Muscle layer of duodenum (tissue), 2 donors: ENCODE results near the gene KLC4.
"Not testable (repeated sequence)": the region's sequence is repeated elsewhere in the genome, so short reads cannot be mapped to it uniquely, and the experiment has no call there.

ENCODE experiments used
- H3K27ac ChIP-seq: one replicate; pipeline ENCODE4 v1.7.0; 2013; ENCODE audit warnings: mild to moderate bottlenecking, low read length
- H3K27me3 ChIP-seq: one replicate; pipeline ENCODE4 v1.7.0; 2013; ENCODE audit warnings: low read depth, mild to moderate bottlenecking, control low read depth, low read length
- H3K36me3 ChIP-seq, 2 donors: one replicate each; pipeline ENCODE4 v1.7.0; 2013; ENCODE audit warnings: low read length in 2 of 2, control low read depth in 1 of 2, mild to moderate bottlenecking in 1 of 2; ENCODE audit not compliant: insufficient read depth in 2 of 2, control insufficient read depth in 1 of 2
- H3K4me1 ChIP-seq, 2 donors: one replicate each; pipeline ENCODE4 v1.7.0; 2013; ENCODE audit warnings: low read length in 2 of 2, mild to moderate bottlenecking in 2 of 2, control low read depth in 1 of 2, moderate library complexity in 1 of 2; ENCODE audit not compliant: insufficient read depth in 2 of 2, control insufficient read depth in 1 of 2
- H3K4me3 ChIP-seq, 2 donors: one replicate each; pipeline ENCODE4 v1.7.0; 2013; ENCODE audit warnings: low read length in 2 of 2, low read depth in 1 of 2, mild to moderate bottlenecking in 1 of 2
- H3K9me3 ChIP-seq, 2 donors: one replicate each; pipeline ENCODE4 v1.7.0; 2013; ENCODE audit warnings: low read length in 2 of 2, control low read depth in 1 of 2, mild to moderate bottlenecking in 1 of 2; ENCODE audit not compliant: control insufficient read depth in 1 of 2
- donor health status: healthy.

KLC4 gene

GRCh38 chr6:43075670-43076463 lies 16.4 kb downstream of the KLC4 start, which contains the start of gene PTK7:
Gene PTK7 (plus strand): TSS chr6:43076314. CDS start chr6:43076489, 175 bp downstream.
- peak within 1 kb of the TSS; percentile 57 to 73 for H3K4me3 ChIP-seq
- peaks cover 0 to 16% of the 10 kb centered on the region in 2 donors for H3K4me1 ChIP-seq
- H3K27me3 ChIP-seq, result peaks cover 9% of the 10 kb centered on the region
- H3K9me3 ChIP-seq, result no peaks in the 10 kb centered on the region
- H3K36me3 ChIP-seq, result peaks cover 0 to 38% of the 10 kb centered on the region in 2 donors
- H3K27ac ChIP-seq, result no peak within 1 kb of the TSS

GRCh38 chr6:43076464-43077332 lies 17.3 kb downstream of the KLC4 start:
- H3K4me3 ChIP-seq, result peak overlapping the region; percentile 57 to 73
- H3K4me1 ChIP-seq, result peaks cover 0 to 16% of the 10 kb centered on the region in 2 donors
- H3K27me3 ChIP-seq, result peaks cover 9% of the 10 kb centered on the region
- H3K9me3 ChIP-seq, result no peaks in the 10 kb centered on the region
- peaks cover 0 to 30% of the 10 kb centered on the region in 2 donors for H3K36me3 ChIP-seq
- no peak overlapping the region for H3K27ac ChIP-seq

GRCh38 chr6:43077333-43077809 lies 17.9 kb downstream of the KLC4 start:
- Histone ChIP-seq H3K27me3 (peaks cover 9% of the 10 kb centered on the region), H3K27ac (no peak overlapping the region), H3K36me3 (peaks cover 0 to 24% of the 10 kb centered on the region in 2 donors), H3K9me3 (no peaks in the 10 kb centered on the region), H3K4me3 (peak overlapping the region; percentile 57 to 73), H3K4me1 (peaks cover 0 to 16% of the 10 kb centered on the region in 2 donors)

GRCh38 chr6:43077981-43078511 lies 18.6 kb downstream of the KLC4 start:
- H3K27me3 ChIP-seq, result peaks cover 9% of the 10 kb centered on the region
- H3K9me3 ChIP-seq, result no peaks in the 10 kb centered on the region
- peaks cover 0 to 17% of the 10 kb centered on the region in 2 donors for H3K36me3 ChIP-seq
- peaks cover 0 to 16% of the 10 kb centered on the region in 2 donors for H3K4me1 ChIP-seq
- H3K4me3 ChIP-seq, result peak overlapping the region in 1 of 2 donors; percentile 57
- no peak overlapping the region for H3K27ac ChIP-seq

- Histone ChIP-seq H3K9me3 (no peaks in the 10 kb centered on the region), H3K27me3 (peaks cover 9% of the 10 kb centered on the region), H3K36me3 (peaks cover 0 to 11% of the 10 kb centered on the region in 2 donors), H3K4me1 (peaks cover 0 to 16% of the 10 kb centered on the region in 2 donors), H3K27ac (no peak overlapping the region), H3K4me3 (no peak overlapping the region)
Measured at GRCh38 chr6:43078691-43079090, 19.3 kb downstream of the KLC4 start.

GRCh38 chr6:43081043-43081442 lies 21.6 kb downstream of the KLC4 start:
- peaks cover 0 to 11% of the 10 kb centered on the region in 2 donors for H3K4me1 ChIP-seq
- no peaks in the 10 kb centered on the region for H3K9me3 ChIP-seq
- H3K27ac ChIP-seq, result no peak overlapping the region
- no peaks in the 10 kb centered on the region for H3K36me3 ChIP-seq
- H3K4me3 ChIP-seq, result no peak overlapping the region
- peaks cover 9% of the 10 kb centered on the region for H3K27me3 ChIP-seq

GRCh38 chr6:43081922-43082321 lies 22.5 kb downstream of the KLC4 start:
- H3K4me3 ChIP-seq, H3K4me1 ChIP-seq, H3K36me3 ChIP-seq, H3K27ac ChIP-seq, H3K27me3 ChIP-seq, H3K9me3 ChIP-seq: not testable (repeated sequence)

GRCh38 chr6:43082806-43083655 lies 23.6 kb downstream of the KLC4 start:
- no peaks in the 10 kb centered on the region for H3K4me1 ChIP-seq
- H3K27ac ChIP-seq, result no peak overlapping the region
- H3K27me3 ChIP-seq, result no peaks in the 10 kb centered on the region
- no peak overlapping the region for H3K4me3 ChIP-seq
- H3K36me3 ChIP-seq, result no peaks in the 10 kb centered on the region
- H3K9me3 ChIP-seq, result no peaks in the 10 kb centered on the region

- H3K27ac ChIP-seq, result no peak overlapping the region
- H3K4me1 ChIP-seq, result no peaks in the 10 kb centered on the region
- no peaks in the 10 kb centered on the region for H3K9me3 ChIP-seq
- no peak overlapping the region for H3K4me3 ChIP-seq
- H3K36me3 ChIP-seq, result no peaks in the 10 kb centered on the region
- no peaks in the 10 kb centered on the region for H3K27me3 ChIP-seq
Measured at GRCh38 chr6:43086022-43086658, 26.7 kb downstream of the KLC4 start.

GRCh38 chr6:43088654-43089056 lies 29.2 kb downstream of the KLC4 start:
- Histone ChIP-seq H3K27ac (no peak overlapping the region), H3K4me1 (no peaks in the 10 kb centered on the region)

More at GRCh38 chr6:43088654-43089056, 29.2 kb downstream of the KLC4 start:
- H3K27me3 ChIP-seq, result no peaks in the 10 kb centered on the region
- H3K4me3 ChIP-seq, result no peak overlapping the region
- no peaks in the 10 kb centered on the region for H3K36me3 ChIP-seq
- H3K9me3 ChIP-seq, result no peaks in the 10 kb centered on the region
